Measurements from ENCODE around the gene FOXS1. TPM values are rescaled to one million over a fixed set of nuclear protein-coding genes. Genes with fewer than 3 reads are reported as not detected.

Gene FOXS1
- total RNA-seq, 1 donor from 2014 or later: not detected

DNA sequence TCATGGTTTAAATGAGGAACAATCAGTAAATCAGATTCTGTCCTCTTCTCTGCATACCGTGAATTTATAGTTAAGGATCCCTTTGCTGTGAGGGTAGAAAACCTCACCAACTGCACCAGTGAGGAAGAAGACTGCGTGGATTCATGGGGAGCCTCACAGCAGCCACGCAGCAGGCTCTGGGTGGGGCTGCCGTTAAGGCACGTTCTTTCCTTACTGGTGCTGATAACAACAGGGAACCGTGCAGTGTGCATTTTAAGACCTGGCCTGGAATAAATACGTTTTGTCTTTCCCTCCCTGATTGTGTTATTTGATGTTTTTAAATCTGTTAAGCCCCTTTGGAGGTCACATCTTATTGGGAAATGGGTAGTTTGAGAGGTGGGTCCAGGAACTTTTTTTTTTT, 43.9 kb downstream of the FOXS1 start:
- Mint-ChIP-seq H3K9me3 (no peaks in the 10 kb centered on the region), H3K4me3 (no peak overlapping the region), H3K27ac (no peak overlapping the region), H3K36me3 (peaks cover 44% of the 10 kb centered on the region), H3K27me3 (ENCODE audit: insufficient read depth, low read depth) (peaks cover 3% of the 10 kb centered on the region), H3K4me1 (no peaks in the 10 kb centered on the region)
- DNase-seq (ENCODE audit: low spot score): no peak
- H3K4me2 ChIP-seq: no peak overlapping the region
- H3K27me3 ChIP-seq: no peaks in the 10 kb centered on the region
- no peaks in the 10 kb centered on the region for H4K20me1 ChIP-seq (ENCODE audit: low read depth)
- H3K36me3 ChIP-seq: peaks cover 32% of the 10 kb centered on the region
- no peaks in the 10 kb centered on the region for H3K4me1 ChIP-seq
- H3K9me3 ChIP-seq (ENCODE audit: low read depth): no peaks in the 10 kb centered on the region
- no peak overlapping the region for H2AFZ ChIP-seq (replicated peaks)
- H3K4me3 ChIP-seq: no peak overlapping the region
- H3K27ac ChIP-seq: no peak overlapping the region
- H3K9ac ChIP-seq: no peak overlapping the region
- no peaks in the 10 kb centered on the region for H3K79me2 ChIP-seq (ENCODE audit: low read depth)
- peaks cover 8% of the 10 kb centered on the region for H3F3A ChIP-seq (ENCODE audit: low read depth)
- TF ChIP-seq EZH2phosphoT487 (IDR thresholded peaks at IDR 0.05) (no peak), EZH2 (IDR thresholded peaks at IDR 0.05) (no peak)
- TF ChIP-seq, protein P1, sequence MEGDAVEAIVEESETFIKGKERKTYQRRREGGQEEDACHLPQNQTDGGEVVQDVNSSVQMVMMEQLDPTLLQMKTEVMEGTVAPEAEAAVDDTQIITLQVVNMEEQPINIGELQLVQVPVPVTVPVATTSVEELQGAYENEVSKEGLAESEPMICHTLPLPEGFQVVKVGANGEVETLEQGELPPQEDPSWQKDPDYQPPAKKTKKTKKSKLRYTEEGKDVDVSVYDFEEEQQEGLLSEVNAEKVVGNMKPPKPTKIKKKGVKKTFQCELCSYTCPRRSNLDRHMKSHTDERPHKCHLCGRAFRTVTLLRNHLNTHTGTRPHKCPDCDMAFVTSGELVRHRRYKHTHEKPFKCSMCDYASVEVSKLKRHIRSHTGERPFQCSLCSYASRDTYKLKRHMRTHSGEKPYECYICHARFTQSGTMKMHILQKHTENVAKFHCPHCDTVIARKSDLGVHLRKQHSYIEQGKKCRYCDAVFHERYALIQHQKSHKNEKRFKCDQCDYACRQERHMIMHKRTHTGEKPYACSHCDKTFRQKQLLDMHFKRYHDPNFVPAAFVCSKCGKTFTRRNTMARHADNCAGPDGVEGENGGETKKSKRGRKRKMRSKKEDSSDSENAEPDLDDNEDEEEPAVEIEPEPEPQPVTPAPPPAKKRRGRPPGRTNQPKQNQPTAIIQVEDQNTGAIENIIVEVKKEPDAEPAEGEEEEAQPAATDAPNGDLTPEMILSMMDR (IDR thresholded peaks at IDR 0.05): no peak

DNA sequence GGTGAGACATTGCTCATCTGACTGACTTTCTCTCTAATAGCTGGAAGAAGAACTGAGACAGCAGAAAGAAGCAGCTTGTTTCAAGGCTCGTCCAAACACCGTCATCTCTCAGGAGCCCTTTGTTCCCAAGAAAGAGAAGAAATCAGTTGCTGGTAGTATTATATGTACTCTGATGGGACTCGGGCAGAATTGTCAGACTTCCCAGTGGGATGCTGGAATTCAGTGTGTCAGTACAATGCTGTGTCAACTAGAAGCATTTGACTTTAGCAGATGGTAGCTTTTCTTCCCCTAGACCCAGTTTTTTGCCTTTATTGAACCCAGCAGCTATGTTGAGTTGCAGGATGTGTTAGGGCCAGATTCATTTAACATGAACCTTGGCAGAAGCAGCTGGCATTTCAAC, 48.0 kb downstream of the FOXS1 start:
- Mint-ChIP-seq H3K9me3 (no peaks in the 10 kb centered on the region), H3K4me1 (no peaks in the 10 kb centered on the region), H3K4me3 (no peak overlapping the region), H3K27ac (no peak overlapping the region), H3K27me3 (ENCODE audit: insufficient read depth, low read depth) (peaks cover 3% of the 10 kb centered on the region), H3K36me3 (peaks cover 54% of the 10 kb centered on the region)
- no peaks in the 10 kb centered on the region for H3K79me2 ChIP-seq (ENCODE audit: low read depth)
- H4K20me1 ChIP-seq (ENCODE audit: low read depth): no peaks in the 10 kb centered on the region
- H3K9ac ChIP-seq: no peak overlapping the region
- H3K27me3 ChIP-seq: no peaks in the 10 kb centered on the region
- no peak for DNase-seq (ENCODE audit: low spot score)
- no peak overlapping the region for H3K27ac ChIP-seq
- no peaks in the 10 kb centered on the region for H3F3A ChIP-seq (ENCODE audit: low read depth)
- H3K4me1 ChIP-seq: no peaks in the 10 kb centered on the region
- no peak overlapping the region for H2AFZ ChIP-seq (replicated peaks)
- H3K9me3 ChIP-seq (ENCODE audit: low read depth): no peaks in the 10 kb centered on the region
- H3K4me2 ChIP-seq: no peak overlapping the region
- H3K36me3 ChIP-seq: peaks cover 44% of the 10 kb centered on the region
- TF ChIP-seq, protein P1 (IDR thresholded peaks at IDR 0.05): no peak
- TF ChIP-seq EZH2phosphoT487 (IDR thresholded peaks at IDR 0.05) (no peak), EZH2 (IDR thresholded peaks at IDR 0.05) (no peak)
- H3K4me3 ChIP-seq: no peak overlapping the region

Small RNAs within 50 kb of the gene (small RNA-seq; reads per million reads assigned to genes)
- not detected for gene AL160175.1

Other genes with a start within 250 kb of the FOXS1 start
- 80.8 and 133 TPM in 2 replicates for gene ID1, start 240.3 kb downstream of the FOXS1 start, total RNA-seq (ENCODE audit: low replicate concordance)
- not detected in 2 replicates for gene COX4I2, start 207.7 kb downstream of the FOXS1 start, total RNA-seq (ENCODE audit: low replicate concordance)
- gene BCL2L1, start 122.7 kb downstream of the FOXS1 start, total RNA-seq (ENCODE audit: low replicate concordance): 60.0 and 74.6 TPM in 2 replicates
- gene TPX2, start 106.3 kb downstream of the FOXS1 start, total RNA-seq (ENCODE audit: low replicate concordance): 226 and 278 TPM in 2 replicates
- 0.22 TPM in 1 of 2 replicates, not detected in the other for gene MYLK2, start 26.2 kb downstream of the FOXS1 start, total RNA-seq (ENCODE audit: low replicate concordance)
- 0.45 and 1.1 TPM in 2 replicates for gene DUSP15, start 24.9 kb upstream of the FOXS1 start, total RNA-seq (ENCODE audit: low replicate concordance)
- gene TTLL9, start 25.0 kb upstream of the FOXS1 start, total RNA-seq (ENCODE audit: low replicate concordance): 0.34 TPM in 1 of 2 replicates, not detected in the other
- gene PDRG1, start 106.4 kb upstream of the FOXS1 start, total RNA-seq (ENCODE audit: low replicate concordance): 11.1 and 15.3 TPM in 2 replicates
- 0.07 and 0.19 TPM in 2 replicates for gene XKR7, start 122.5 kb upstream of the FOXS1 start, total RNA-seq (ENCODE audit: low replicate concordance)
- gene CCM2L, start 164.8 kb upstream of the FOXS1 start, total RNA-seq (ENCODE audit: low replicate concordance): 0.75 and 3.9 TPM in 2 replicates
- not detected in 2 replicates for gene HCK, start 206.6 kb upstream of the FOXS1 start, total RNA-seq (ENCODE audit: low replicate concordance)

Measured in neural progenitor cell (in vitro differentiated cells).